ENCODE results near the gene C9orf78. TPM values are rescaled to one million over a fixed set of nuclear protein-coding genes. Genes with fewer than 3 reads are reported as not detected.

C9orf78 gene
- total RNA-seq, 1 donor from 2014 or later, result 30.8 TPM

GRCh38 chr9:129835860-129836223, 767 bp upstream of the C9orf78 start:
- Mint-ChIP-seq H3K4me1 (ENCODE audit: low read depth) (peaks cover 20% of the 10 kb centered on the region), H3K27me3 (no peaks in the 10 kb centered on the region), H3K36me3 (ENCODE audit: insufficient read depth) (peaks cover 8% of the 10 kb centered on the region), H3K9me3 (ENCODE audit: low read depth) (no peaks in the 10 kb centered on the region), H3K4me3 (ENCODE audit: low read depth) (peak overlapping the region; percentile 94), H3K27ac (peak overlapping the region; percentile 97)
- TF ChIP-seq, protein P1, sequence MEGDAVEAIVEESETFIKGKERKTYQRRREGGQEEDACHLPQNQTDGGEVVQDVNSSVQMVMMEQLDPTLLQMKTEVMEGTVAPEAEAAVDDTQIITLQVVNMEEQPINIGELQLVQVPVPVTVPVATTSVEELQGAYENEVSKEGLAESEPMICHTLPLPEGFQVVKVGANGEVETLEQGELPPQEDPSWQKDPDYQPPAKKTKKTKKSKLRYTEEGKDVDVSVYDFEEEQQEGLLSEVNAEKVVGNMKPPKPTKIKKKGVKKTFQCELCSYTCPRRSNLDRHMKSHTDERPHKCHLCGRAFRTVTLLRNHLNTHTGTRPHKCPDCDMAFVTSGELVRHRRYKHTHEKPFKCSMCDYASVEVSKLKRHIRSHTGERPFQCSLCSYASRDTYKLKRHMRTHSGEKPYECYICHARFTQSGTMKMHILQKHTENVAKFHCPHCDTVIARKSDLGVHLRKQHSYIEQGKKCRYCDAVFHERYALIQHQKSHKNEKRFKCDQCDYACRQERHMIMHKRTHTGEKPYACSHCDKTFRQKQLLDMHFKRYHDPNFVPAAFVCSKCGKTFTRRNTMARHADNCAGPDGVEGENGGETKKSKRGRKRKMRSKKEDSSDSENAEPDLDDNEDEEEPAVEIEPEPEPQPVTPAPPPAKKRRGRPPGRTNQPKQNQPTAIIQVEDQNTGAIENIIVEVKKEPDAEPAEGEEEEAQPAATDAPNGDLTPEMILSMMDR (IDR thresholded peaks at IDR 0.05; ENCODE audit: unreplicated experiment), result no peak
- DNase-seq (ENCODE audit: low spot score, unreplicated experiment), result no peak

DNA sequence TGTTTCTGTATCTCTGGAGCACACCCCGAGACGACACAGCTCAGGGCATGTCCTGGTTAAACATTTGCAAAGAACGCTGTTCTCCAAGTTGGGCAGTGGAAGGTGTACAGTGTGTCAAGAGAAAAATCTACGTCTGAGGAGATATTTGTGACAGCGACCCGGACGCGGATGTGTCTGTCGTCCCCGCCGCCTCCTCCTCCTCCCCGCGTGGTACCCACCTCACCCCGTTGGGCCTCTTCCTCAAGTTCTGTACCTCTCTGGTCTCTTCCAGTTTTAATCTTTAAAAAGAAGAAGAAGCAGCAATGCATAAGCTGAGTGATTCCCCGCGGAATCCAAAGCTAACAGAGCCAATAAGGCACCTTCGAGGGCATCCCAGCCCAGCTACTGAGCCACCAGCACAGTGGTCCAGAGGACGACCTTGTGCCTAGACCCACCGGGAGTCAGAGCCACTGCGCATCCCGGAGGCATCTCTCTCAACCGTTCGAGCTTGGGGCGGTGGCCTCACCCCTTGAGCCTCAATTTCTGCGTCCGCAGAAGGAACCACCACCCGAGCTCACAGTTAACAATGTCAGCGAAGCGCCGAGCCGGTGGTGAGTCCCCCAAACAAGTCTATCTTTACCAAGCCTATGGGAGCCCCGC, 467 bp downstream of the C9orf78 start:
- peaks cover 20% of the 10 kb centered on the region for H3K4me1 Mint-ChIP-seq (ENCODE audit: low read depth)
- no peaks in the 10 kb centered on the region for H3K9me3 Mint-ChIP-seq (ENCODE audit: low read depth)
- no peaks in the 10 kb centered on the region for H3K27me3 Mint-ChIP-seq
- no peak for DNase-seq (ENCODE audit: low spot score, unreplicated experiment)
- peaks cover 10% of the 10 kb centered on the region for H3K36me3 Mint-ChIP-seq (ENCODE audit: insufficient read depth)
- H3K27ac Mint-ChIP-seq, result peak overlapping the region; percentile 95
- TF ChIP-seq, protein P1 (IDR thresholded peaks at IDR 0.05; ENCODE audit: unreplicated experiment), result no peak
- peak overlapping the region; percentile 98 for H3K4me3 Mint-ChIP-seq (ENCODE audit: low read depth)

- DNase-seq (ENCODE audit: low spot score, unreplicated experiment), result no peak
- Mint-ChIP-seq H3K36me3 (ENCODE audit: insufficient read depth) (peaks cover 13% of the 10 kb centered on the region), H3K4me3 (ENCODE audit: low read depth) (peak overlapping the region; percentile 98), H3K27ac (no peak overlapping the region), H3K27me3 (no peaks in the 10 kb centered on the region), H3K4me1 (ENCODE audit: low read depth) (peaks cover 20% of the 10 kb centered on the region), H3K9me3 (ENCODE audit: low read depth) (no peaks in the 10 kb centered on the region)
- TF ChIP-seq, protein P1 (IDR thresholded peaks at IDR 0.05; ENCODE audit: unreplicated experiment), result no peak
These were observed 2.1 kb downstream of the C9orf78 start for GRCh38 chr9:129832982-129833381.

DNA sequence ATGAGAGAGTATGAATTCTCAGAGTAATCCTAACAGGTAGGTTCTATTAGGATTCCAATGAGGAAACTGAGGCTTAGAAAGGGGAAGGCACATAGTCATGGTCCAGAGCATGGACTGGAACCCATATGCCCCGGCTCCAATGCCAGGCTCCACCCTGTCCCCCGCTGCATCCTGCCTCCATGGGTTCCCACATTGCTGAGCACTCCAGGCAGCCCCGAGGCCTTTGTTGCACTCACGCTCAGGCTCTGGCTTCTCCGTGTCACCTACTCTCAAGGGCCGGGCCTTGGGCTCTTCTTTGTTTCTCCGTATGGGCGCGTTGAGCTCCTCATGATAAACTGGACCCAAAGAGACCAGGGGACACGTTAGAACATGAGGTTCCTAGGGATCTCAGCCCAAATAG, 6.1 kb downstream of the C9orf78 start:
- DNase-seq (ENCODE audit: low spot score, unreplicated experiment), result no peak
- Mint-ChIP-seq H3K27me3 (no peaks in the 10 kb centered on the region), H3K9me3 (ENCODE audit: low read depth) (no peaks in the 10 kb centered on the region), H3K4me3 (ENCODE audit: low read depth) (no peak overlapping the region), H3K36me3 (ENCODE audit: insufficient read depth) (peaks cover 10% of the 10 kb centered on the region), H3K4me1 (ENCODE audit: low read depth) (peaks cover 1% of the 10 kb centered on the region), H3K27ac (no peak overlapping the region)
- TF ChIP-seq, protein P1 (IDR thresholded peaks at IDR 0.05; ENCODE audit: unreplicated experiment), result no peak

DNA sequence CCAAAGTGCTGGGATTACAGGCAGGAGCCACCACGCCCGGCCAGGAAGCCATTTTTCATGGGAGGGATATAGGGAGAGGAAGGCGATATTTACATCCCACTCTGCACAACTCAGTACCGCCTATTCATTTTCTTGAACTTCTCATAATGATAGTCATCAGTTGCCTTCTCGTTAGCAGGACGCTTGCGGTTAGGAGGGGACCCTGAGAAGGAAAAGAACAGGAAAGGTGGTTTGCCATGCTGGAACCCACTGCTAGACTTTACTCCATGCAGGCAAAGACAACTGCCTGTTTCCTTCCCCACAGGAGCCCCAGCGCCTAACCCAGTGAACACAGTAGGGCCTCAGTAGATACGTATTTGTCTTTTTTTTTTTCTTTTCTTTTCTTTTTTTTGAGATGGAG, 7.0 kb downstream of the C9orf78 start:
- TF ChIP-seq, protein P1 (IDR thresholded peaks at IDR 0.05; ENCODE audit: unreplicated experiment), result no peak
- H3K4me1 Mint-ChIP-seq (ENCODE audit: low read depth), result peaks cover 1% of the 10 kb centered on the region
- no peak overlapping the region for H3K4me3 Mint-ChIP-seq (ENCODE audit: low read depth)
- H3K27ac Mint-ChIP-seq, result no peak overlapping the region
- no peak for DNase-seq (ENCODE audit: low spot score, unreplicated experiment)
- no peaks in the 10 kb centered on the region for H3K9me3 Mint-ChIP-seq (ENCODE audit: low read depth)
- H3K27me3 Mint-ChIP-seq, result no peaks in the 10 kb centered on the region
- peaks cover 10% of the 10 kb centered on the region for H3K36me3 Mint-ChIP-seq (ENCODE audit: insufficient read depth)

Measured in progenitor cell of endocrine pancreas (in vitro differentiated cells).